GM19023 (cell line): ENCODE results near the gene RIN3.

Experiments used
- ATAC-seq: cut with Tn5 transposase; IDR thresholded peaks from one replicate; pipeline ENCODE4 v1.9.1; 2021; ENCODE audit warnings: mild to moderate bottlenecking, moderate library complexity; ENCODE audit not compliant: unreplicated experiment

RIN3 gene

DNA sequence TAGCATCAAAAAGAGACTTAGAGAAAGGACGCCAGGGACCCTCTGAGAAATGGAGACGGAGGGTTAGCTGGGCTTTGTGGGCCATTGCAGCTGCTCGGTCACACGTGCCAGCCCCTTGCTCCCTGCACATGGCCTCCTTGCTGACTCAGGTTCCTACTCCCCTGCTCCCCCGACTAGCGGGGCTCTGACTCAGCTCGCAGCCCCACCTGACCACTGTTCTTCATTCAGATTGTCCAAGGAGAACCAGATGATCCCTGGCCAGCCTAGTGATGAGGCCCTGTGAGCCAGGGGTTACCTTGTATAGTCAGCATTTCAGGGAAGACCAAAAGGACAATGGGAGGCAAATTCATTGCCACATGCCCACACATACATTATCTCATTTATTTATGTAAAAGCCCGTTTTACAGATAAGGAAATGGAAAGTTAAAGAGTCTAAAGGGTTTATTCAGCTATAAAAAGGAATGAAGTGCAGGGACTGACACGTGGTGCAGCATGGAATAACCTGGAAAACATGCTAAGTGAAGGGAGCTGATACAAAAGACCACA is 131.5 kb downstream of the RIN3 start:
- no peak for ATAC-seq

DNA sequence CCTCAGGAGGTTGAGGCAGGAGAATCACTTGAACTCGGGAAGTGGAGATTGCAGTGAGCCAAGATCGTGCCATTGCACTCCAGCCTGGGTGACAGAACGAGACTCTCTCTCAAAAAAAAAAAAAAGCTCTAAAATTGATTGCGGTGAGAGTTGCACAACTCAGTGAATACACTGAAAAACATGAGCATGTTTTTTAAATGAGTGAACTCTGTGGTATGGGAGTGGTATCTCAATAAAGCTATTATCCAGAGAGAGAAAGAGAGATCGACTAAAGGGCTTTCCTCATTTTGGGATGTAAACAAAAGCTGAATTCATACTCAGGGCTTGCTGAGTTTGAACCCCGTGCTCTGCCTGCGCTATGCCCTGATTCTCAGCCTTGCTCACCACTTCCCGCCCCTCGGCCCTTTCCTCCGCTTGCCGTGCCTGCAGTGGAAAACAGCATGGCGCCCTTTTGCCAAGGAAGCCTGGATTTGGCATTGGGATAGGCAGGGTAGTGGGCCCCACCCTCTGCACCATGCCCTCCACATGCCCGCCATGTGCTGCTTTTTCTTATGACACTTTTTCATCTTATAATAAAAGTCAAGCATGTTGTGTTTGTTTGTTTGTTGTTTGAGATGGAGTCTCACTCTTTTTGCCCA is 132.4 kb downstream of the RIN3 start:
- ATAC-seq, result no peak

DNA sequence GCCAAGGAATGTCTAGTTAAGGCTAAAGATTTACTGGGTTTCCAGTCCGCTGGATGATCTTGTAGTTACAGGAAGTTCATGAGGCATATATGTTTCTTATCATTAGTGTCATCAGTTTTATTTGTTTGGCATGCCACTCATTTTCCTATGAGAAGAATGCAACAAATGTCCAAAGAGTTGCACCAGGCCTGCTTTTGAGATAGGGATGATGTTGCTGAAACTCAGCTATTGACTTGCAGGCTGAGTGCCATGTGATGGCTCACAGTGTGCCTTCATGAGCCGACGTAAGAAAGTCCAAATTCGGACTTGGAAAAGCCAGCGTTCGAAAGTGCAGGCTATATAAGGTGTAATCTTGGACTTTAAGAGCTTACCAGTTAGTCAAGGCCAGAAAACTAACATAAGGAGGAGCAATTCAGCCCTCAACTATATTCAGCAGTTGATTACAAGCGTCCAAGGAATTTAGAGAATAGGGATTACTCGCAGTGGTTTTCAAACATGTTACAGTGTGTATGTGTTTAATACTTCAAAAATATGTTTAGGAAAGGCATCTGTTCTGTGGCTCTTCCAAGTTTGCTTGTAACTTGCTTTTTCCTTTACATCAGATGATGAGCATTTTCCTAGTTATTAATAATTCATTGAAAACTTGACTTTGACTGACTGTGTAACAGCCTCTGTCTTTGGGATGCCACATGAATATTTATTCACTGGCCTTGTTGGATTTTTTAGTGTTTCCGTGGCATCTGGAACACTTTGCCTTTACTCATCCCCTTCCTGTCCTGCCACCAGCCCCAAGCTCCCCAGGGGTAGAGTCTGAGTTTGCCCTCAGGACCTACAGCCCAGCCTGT is 133.6 kb downstream of the RIN3 start:
- no peak for ATAC-seq

DNA sequence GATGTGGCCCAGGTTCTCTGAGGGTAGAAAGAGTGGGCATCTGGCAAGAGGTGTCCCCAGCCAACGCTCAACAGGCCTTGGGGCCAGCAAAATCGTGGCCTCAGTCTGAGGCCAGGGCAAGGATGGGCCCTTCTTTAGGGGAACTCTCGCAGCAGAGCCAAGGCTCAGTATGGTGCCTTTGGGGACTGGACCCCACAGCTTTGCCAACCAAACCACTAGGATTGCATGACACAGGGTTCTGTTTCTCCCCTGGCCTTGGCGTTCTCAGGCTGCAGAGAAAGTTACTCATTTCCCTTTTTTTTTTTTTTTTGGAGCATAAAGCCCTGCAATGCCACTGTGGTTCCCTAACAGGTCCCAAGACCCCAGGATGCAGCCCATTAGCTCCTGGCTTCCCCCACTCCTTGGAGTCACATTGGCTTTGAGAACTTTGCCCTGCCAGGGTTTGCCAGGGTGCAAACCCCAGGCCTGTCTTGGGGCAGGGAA is 134.3 kb downstream of the RIN3 start:
- no peak for ATAC-seq

DNA sequence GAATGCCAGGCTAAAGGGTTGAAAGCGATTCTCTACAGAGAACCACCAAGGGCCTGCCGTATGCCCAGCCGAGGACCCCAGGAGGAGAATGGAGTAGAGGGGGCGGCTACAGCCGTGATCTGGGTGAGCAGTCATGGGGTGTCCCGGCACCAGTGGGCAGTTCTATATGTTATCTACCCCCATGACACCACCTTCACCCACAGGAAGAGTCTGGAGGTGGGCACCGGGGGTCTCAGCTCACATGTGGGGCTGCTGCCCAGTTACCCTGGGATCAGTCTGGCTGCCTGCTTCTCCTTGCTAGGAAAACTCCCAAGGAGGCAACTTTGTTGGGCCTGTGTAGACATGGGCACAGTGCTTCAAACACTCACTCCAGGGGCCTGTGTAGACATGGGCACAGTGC is 135.5 kb downstream of the RIN3 start:
- no peak for ATAC-seq

DNA sequence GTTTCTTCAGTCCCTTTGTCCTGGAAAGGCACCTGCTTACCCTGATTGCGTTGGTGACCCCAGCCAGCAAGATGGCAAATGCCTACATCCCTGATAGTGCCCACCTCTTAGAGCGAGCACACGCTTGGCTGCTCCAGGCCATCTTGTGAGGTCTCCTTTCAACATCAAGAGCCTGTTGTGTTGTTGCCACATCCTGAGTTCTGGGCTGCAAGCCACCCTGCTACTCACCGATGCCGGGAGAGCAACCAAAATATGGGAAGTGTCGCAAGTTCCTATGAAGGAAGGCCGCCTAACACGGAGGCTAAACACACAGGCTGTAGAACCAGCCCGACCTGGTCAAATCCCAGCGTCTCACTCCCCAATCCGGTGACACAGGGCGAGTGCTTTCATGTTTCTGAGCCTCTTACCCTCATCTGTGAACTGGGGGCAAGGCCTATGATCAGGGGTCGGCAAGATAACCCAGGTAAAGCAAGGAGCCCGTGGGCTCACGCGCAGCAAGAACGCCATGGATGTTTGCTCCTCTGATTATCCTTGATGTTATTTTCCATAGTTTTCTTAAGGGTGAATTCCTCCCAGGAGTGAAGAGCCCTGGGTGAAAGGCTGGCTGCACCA is 136.5 kb downstream of the RIN3 start:
- ATAC-seq, result no peak

DNA sequence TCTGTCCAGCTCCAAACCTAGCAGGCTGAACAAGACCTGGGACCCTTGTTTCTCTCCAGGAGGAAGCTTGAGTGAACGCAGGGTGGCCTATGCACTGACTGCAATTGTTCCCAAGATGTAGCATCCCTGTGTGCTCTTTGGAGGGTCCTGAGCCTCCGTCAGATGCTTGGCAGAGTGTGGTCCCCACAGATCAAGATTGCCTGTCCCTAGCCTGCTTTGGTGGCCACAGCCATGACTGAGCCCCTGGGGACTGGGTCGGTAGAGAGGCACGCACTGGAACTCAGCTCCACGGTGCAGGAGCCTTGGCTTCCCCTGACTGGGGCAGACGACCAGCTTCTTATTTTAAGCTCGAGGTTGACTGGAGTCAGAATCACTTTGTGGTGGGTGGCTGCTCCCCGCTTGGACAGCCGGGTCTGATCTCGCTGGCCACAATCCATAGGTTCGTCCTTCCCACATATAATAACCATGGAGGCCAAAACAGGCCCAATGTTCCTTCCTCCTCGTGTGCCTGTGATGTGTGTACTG is 137.1 kb downstream of the RIN3 start:
- ATAC-seq, result no peak

DNA sequence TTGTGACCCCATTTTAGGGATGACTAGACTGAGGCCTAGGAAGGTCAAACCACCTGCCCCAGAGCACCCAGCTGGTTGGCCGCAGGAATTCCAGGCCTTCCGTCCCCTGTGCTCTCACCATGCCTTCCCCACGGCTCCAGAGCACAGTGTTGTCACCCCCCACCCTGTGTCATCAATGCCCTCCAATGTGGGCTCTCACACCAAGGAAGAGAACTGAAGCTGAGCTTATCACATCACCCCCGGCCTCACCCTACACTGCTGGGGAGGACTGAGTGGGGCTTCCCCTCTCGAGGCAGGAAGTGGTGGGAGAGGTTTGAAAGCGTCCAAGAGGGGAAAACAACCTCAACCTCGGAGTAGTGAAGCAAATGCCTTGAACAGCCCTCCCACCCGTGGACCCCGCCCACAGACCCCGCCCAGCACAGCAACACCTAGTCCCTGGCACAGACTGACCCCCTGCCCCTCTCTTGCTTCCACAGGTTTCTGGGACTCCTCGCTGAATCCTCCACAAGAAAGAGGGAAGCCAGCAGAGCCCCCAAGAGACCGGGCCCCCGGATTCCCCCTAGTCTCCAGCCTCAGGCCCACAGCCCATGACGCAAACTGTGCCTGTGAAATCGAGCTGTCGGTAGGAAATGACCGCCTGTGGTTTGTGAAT is 137.7 kb downstream of the RIN3 start:
- ATAC-seq, result peak; percentile 70

DNA sequence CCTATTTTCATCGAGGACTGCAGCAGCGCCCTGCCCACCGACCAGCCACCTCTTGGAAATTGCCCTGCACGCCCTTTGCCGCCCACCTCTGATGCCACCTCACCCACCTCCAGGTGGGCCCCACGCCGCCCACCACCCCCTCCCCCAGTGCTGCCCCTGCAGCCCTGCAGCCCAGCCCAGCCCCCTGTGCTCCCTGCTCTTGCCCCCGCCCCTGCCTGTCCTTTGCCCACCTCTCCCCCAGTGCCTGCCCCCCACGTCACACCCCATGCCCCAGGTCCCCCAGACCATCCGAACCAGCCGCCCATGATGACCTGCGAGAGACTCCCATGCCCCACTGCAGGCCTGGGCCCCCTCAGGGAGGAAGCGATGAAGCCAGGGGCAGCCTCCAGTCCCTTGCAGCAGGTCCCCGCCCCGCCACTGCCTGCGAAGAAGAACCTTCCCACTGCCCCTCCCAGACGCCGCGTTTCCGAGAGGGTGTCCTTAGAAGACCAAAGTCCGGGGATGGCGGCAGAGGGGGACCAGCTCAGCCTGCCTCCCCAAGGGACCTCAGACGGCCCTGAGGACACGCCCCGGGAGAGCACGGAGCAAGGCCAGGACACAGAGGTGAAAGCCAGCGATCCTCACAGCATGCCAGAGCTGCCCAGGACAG is 138.3 kb downstream of the RIN3 start:
- ATAC-seq, result no peak

DNA sequence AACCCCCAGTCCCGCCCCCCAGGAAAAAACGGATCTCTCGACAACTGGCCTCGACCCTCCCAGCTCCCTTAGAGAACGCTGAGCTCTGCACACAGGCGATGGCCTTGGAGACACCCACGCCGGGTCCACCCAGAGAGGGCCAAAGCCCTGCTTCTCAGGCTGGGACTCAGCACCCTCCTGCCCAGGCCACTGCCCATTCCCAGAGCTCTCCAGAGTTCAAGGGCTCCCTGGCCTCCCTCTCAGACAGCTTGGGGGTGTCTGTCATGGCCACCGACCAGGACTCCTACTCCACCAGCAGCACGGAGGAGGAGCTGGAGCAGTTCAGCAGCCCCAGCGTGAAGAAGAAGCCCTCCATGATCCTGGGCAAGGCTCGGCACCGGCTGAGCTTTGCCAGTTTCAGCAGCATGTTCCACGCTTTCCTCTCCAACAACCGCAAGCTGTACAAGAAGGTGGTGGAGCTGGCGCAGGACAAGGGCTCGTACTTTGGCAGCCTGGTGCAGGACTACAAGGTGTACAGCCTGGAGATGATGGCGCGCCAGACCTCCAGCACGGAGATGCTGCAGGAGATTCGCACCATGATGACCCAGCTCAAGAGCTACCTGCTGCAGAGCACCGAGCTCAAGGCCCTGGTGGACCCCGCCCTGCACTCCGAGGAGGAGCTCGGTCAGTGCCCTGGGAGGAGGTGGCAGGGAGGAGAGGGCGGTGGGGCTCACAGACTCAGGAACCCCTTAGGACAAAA is 139.0 kb downstream of the RIN3 start:
- no peak for ATAC-seq

DNA sequence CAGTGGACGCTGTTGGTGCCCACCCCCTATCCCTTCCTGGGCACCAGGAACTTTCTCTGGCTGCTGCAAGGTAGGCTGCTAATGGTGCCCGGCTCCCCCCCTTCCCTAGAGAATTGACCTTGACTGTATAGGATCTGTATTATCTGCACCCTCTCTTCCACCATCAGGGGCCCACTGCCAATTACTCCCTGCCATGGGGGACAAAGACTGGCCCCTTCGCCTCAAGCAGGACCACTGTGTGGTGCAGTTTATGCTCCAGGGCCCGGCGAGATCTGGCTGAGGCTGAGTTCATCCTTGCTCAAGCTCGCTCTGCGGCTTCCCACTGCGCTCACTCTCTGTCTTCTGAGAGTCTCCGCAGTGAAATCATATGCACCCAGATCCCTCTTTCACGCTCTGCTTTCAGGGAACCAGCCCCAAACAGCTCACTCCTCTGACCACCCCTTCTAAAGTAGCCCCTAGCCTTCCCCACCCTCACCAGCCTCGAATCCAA is 139.6 kb downstream of the RIN3 start:
- ATAC-seq, result no peak

DNA sequence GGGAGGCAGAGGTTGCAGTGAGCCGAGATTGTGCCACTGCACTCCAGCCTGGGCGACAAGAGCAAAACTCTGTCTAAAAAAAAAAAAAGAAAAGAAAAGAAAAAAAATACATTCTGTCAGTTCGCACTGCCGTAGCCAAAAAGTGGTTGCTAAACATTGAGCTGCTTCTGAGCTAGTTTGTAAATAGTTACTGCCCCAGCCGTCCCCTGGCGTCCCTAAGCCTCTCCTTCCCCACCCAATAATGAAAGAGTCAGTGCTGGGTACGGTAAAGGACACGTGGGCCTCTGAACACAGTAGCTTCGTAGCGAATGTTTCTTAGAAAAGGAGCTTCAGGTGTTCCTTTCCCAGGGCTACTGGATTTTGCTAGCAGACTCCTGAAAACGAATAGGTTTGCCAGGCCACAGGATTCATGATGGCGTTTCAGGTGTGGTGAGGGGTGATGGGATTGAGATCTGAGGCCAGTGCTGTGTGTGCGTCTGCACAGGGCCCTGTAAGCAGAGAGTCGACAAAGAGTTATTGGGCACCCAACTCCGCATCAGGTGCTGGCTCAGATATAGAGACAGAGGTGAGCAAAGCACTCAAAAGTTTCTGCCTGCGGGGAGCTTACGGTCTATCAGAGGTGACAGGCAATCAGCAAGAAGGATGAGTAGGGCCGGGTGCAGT is 140.8 kb downstream of the RIN3 start:
- no peak for ATAC-seq

DNA sequence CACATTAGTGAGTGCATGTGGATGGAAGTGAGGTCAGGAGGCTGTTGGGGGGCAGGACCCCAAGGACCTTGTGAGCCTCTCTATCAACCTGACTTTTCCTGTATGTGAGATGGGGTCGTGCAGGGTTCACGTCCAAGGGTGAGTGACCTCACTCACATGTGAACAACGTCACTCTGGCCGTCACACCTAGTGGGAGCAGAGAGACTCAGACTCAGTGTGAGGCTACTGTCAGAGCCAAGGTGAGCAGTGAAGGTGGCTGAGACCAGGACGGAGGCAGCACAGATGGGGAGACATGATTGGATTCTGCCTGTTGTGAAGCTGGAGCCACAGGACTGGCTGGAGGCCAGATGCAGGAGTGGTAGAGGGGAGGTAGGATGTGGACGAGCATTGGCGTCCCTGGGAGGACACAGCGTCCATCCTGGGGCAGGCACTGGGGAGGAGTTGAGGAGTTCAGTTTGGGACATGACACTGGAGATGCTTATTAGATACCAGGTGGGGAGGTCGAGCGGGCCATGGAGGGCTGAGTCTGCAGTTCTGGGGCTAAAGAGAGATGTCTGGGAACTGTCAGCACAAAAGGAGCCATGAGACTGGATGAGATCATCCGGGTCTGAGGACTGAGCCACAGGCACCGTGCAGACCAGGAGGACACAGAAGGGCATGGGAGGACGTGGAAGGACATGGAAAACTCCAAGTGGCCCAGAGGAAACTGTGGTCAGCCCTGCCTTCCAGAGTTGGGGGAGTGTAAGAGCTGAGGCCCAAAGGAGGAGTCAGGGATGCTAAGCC is 142.0 kb downstream of the RIN3 start:
- no peak for ATAC-seq

DNA sequence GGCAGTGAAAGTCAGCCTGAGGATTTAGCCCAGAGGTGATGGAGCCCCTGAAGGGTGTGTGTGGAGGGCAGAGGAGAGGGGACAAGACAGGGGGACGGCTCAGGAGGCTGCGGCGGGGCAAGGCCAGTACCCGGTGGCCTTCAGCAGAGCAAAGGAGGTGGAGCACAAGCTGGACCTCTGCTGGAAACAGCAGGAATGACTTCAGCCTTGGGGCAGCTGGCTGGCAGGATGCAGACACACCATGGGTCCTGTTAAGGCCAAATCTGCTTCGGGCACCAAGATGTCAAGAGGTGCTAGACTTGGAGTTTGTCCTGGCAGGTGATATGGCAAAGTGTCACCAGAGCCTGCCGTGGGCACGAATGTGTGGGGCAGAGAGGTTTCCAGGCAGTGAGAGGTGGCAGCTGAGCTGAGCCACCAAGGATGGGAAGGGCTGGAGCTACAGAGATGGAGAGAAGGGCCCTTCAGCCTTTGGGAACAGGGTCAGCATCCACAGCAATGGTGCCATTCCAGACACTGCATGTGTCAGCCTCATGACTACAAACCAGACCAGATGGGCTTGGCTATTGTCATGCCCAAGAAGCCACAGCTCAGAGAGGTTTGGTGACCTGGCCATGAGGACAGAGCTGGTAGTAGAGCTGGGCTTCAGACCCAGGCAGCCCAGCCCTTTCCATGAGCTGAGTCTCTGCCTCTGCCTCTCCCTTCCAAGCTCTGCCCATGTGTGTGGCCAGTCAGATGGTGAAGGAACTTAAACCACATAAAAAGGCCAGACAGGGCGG is 142.9 kb downstream of the RIN3 start:
- no peak for ATAC-seq

GRCh38 chr14:92657457-92658142 is 144.0 kb downstream of the RIN3 start:
- ATAC-seq, result no peak

DNA sequence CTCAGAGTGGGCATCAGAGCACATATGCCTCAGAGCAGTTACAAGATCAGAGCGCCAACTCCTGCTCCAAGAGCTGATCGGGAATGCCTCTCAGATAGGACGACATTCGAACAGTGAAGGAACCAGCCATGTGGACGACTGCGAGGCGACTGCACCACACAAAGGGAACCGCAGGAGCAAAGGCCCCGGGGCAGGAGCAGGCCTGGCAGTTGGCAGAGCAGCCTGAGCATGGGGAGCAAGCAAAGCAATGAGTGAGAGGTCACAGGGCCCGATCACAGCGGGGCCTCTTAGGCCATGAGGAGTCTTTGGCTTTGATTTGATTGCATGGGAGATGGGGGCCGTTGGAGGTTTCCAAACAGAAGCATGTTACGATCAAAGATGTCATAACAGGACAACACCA is 144.6 kb downstream of the RIN3 start:
- no peak for ATAC-seq

GRCh38 chr14:92658684-92659083 is 145.1 kb downstream of the RIN3 start:
- no peak for ATAC-seq
